HG03469 (cell line): ENCODE results near the gene REX1BD.
"Not testable (repeated sequence)": the region's sequence is repeated elsewhere in the genome, so short reads cannot be mapped to it uniquely, and the experiment has no call there.

Experiments
- ATAC-seq: cut with Tn5 transposase; IDR thresholded peaks from one replicate; pipeline ENCODE4 v1.9.1; 2021; ENCODE audit warnings: mild to moderate bottlenecking, moderate library complexity, moderate number of reproducible peaks; ENCODE audit not compliant: unreplicated experiment

Gene REX1BD

DNA sequence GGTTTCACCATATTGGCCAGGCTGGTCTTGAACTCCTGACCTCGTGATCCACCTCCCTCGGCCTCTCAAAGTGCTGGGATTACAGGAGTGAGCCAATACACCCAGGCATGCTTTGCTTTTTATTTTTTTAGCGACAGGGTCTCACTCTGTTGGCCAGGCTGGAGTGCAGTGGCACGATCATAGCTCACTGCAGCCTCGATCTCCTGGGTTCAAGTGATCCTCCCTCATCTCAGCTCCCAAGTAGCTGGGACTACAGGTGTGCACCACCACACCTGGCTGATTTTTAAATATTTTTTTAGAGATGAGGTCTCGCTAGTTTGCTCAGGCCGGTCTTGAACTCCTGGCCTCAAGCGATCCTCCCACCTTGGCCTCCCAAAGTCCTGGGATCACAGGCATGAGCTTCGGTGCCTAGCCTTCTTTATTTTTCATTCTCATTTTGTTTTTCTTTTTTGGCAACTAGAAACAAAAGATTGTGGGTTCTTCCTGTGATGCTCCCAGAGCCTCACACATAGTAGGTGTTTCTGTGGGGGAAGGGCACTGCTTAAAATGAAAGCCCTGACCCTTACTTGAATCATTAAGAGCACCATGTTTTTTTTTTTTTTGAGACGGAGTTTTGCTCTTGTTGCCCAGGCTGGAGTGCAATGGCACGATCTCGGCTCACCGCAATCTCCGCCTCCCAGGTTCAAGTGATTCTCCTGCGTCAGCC lies 12.2 kb downstream of the REX1BD start:
- not testable (repeated sequence) for ATAC-seq

DNA sequence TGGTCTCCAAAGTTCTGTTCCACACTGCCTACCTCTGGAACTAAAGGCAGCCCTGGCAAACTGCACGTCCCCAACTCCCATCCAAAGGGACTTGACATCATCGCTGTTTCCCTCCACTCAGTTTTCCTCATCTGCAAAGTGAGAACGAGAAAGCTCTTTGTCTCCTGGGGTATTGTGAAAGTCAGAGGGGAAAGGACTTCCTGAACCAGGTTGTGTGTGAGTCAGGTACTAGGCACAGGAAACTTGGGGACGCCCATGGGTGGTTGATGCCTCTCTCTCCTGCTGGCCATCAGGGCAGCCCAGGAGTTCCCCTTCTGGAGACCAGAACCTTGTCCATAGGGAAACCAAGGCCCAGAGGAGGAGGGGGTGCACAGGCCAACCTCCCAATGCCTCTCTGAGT lies 13.3 kb downstream of the REX1BD start:
- no peak for ATAC-seq

DNA sequence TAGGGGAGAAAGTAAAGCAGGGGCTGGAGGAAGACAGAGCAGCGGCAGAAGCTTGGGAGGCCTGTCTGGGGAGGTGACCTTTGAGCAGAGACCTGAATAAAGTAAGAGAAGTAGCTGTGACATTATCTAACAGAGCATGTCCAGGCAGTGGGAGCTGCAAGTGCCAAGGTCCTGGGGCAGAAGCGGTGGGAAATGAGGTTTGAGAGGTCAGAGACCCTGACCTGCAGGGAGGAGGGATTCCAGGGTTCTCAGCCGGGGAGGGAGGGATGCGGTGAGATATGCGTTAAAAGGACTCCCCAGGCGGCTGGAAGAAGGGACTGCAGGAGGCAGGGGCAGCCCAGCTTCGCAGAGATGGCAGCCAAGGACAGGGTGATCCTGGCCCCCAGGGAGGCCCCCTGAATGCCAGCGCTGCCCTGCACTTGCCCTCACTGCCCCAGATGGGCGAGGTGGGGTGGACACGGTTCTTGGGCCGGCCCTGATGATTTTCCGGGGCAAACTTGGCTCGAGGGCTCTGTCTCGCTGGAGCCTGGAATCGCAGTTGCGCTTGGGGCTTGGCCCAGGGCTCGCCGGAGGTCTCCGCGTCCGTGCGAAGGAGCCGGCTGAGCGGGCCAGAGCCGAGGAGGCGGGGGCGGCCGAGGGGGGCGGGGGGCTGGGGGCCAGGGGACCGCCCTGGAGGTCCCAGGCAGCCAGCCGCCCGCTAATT lies 14.8 kb downstream of the REX1BD start:
- ATAC-seq: no peak

DNA sequence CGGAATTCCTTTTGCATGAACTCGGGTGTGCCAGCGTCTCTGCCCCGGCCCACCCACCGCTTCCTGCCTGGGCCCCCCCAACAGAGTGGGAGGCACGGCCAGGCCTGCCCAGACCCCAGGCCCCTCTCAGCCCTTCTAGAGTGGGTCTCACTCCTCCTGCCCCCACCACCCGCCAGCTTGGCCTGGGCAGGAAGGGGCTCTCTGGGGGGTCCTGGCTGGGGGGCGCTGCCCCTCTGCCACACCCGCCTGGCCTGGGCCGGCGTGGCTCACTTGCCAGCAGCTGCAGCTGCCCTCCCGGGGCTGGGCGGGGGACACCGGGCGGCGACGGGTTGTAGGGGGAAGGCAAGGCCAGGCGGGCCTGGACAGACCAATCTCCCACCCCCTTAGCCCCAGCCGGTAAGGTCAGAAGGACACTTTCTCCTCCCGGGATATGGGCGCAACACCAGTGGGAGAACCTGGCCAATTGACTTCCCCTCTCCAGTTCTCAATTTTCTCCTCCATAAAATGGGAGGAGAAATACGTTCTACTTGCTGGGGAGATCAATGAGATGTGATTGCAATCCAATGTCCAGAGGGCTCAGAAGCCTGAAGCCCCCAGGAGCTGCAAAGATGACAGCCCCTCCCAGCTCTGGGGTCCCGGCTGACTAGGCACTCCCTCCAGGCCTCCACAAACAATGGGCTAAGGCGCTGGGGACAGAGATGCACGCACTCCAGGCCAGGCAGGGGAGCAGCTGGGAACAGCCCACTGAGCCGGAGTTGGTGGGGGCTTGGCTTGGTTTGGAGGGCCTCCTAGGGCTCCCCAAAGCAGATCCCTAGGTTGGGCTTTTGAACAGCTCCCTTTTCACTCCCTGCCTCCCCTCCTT lies 15.6 kb downstream of the REX1BD start:
- no peak for ATAC-seq

DNA sequence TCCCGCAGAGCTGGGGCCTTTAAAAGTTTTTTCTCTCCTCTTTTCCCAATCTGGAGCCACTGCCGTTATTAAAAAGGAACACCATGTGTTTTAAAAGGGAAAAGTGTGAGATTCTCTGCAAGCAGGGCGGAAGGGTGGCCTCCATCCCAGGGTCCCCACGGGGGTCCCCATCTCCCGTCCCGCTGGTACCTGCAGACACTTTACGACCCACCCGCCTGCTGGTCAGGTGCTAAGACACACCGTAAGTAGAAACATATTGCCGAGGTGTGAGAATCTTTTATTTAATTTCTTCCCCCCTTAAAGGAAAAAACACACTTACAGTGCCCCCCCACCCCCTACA lies 16.2 kb downstream of the REX1BD start:
- no peak for ATAC-seq

DNA sequence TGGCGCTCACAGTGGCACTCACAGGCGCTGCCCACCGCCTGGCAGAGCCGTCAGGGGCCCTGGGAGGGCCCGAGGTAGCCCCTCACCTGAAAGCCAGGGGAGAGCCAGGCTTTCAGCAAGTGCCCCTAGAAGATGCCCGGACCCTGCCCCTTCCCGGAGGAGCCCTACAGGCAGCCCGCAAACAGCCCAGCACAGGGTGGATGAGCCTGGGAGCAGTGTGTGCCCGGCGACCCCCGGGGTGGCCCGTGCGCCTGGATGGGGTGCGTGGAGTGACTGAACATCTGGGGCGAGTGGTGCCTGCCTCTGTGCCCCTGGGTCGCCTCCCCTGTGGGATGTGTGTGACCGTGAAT lies 16.6 kb downstream of the REX1BD start:
- ATAC-seq: no peak

DNA sequence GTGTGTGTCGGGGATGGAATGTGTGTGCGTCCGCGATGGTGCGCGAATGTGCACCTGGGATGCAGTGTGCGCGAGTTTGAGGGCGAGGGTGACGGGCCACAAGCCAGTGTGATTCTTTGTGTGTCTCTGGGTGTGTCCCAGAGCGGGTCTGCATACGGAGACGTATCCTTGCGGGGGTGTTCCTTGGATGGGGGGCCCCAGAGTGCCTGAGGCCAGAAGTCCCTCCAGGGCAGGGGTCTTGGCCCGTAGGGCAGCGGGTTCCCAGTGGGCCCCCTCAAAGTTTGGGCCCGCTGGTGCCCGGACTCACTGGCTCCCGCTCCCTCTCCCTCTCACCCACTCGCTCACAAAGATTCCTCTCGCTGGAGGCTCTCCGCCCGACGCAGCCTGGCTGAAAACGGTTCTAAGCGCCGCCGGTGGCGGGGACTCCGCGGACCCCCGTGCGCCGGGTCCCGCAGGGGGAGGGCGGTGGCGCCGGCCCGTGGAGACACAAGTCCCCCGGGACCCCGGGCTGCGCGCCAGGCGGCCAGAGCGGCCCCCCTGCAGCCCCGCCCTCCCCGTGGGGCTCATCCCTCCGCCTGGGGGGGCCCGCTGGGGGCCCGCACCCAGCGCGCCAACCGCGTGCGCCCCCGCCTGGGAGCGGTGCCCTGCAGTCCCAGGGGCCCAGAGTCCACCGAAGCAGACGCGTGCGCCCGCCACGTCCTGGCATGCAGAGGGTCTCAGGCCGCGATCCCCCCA lies 17.1 kb downstream of the REX1BD start:
- ATAC-seq: no peak

DNA sequence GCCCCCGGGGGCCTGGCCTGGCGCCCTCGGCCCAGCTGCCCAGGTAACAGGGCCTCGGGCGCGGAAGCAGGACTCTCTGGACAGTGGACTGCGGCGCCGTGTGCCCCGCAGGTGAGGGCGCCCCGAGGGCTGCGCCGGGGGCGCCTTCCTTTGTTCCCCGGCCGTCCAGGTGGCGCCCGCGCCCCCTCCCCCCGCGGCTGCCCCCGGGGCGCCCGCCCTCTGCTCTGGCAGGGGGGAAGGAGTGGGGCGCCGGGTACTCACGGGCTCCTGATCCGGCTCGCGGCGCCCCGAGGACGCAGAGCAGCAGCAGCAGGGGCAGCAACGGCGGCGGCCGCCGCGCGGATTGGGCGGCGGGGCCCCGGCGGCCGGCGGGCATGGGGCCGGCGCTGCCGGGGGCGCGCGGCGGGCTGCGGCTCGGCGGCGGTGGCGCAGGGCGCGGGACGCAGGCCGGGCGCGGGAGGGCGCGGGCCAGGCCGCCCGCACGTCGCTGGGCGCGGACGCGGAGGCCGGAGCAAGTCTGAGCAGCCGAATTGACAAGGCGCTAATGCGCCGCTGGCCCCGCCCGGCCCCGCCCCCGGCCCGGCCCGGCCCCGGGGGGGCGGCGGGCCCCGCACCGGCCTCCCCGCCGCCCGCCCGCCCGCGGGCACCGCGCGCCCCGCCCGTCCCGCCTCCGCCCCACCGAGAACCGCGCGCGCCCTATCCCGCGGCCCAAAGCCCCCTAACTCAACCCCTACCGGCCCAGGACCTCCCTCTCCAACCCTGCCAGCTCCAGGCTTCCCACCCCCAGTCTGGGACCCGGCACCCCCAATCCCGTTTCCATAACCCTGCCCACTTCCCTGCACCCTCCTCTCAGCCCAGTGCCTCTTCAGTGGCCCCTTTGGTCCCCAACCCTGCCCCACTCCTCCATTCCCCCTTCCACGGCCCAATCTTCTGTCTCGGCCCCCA lies 18.0 kb downstream of the REX1BD start, which contains the start of gene CRLF1:
TSS of gene CRLF1 (minus strand) at position 519 of the 945 bp plus-strand sequence. CDS start at position 376, 143 bp downstream.
- no peak for ATAC-seq

DNA sequence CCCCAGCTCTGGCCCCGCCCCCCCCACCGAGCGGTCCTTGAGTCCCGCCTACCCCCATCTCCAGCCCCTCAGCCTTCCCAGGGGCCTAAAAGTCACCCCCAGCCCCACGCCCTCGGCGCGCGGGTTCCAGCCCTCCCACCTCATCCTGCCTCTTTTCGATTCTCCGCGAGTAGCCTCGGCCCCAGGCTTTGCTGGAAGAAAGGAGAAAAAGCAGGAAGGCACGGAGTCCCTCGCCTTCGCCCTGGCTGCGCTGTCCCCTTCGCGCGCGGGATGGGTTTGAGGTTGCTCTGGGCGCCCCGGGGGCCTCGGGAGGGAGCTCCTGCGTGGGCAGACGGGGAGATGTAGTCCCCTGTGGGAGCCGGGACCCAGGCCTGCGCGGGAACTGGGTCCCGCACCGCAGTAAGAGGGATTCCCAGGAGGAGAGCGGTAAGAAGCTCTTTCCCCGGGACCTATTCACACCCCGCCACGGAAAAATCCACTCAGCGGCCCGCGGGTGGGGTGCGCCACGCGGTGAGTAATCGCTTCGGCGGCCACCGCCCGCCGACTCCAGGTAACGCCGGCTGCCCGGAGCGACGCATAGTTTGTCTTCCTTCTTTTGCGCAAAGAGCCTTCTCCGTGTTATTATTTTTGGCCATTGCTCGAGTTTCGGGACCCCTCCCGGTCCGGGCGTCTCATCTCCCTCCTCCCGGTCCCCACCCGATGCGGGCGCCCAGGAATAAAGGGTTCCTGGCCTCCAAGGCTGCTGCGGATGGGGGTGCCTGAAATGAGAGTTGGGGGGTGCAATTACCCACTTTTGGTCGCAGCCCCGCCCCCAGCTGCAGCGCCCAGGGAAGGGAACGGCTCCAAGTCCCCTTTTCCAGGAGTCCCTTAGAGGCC lies 18.9 kb downstream of the REX1BD start:
- ATAC-seq: no peak

DNA sequence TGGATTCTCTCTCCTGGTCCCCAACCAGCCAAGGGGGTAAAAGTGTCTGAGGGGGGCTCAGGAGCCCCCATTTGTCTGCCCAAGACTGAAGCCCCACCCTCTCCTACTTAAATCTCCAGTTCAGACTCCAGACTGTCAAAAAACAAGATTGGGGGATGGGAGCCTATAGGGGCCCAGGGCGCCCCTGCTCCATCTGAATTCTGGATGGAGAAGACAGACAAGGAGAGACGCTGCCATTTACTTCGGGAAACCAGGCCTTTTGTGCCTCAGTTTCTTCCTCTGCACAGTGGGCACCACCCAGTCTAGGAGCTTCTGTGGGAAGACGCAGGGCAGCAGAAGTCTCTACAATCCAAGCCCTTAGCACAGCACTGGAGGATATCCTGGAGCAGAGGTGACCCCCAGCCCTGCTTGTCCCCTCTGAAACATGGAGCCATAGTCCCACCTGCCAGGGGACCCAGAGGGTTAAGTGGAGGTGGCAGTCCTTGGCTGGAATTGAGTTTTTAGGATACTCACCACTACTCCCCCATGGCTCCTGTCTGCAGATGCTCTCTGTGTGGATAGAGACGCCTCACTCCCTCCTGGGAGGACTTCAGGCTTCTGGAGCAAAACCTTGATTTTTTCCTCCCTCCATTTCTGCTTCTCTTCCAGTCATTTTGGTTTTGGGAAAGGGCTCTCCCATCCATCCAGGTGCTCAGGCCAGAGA lies 19.7 kb downstream of the REX1BD start:
- no peak for ATAC-seq

DNA sequence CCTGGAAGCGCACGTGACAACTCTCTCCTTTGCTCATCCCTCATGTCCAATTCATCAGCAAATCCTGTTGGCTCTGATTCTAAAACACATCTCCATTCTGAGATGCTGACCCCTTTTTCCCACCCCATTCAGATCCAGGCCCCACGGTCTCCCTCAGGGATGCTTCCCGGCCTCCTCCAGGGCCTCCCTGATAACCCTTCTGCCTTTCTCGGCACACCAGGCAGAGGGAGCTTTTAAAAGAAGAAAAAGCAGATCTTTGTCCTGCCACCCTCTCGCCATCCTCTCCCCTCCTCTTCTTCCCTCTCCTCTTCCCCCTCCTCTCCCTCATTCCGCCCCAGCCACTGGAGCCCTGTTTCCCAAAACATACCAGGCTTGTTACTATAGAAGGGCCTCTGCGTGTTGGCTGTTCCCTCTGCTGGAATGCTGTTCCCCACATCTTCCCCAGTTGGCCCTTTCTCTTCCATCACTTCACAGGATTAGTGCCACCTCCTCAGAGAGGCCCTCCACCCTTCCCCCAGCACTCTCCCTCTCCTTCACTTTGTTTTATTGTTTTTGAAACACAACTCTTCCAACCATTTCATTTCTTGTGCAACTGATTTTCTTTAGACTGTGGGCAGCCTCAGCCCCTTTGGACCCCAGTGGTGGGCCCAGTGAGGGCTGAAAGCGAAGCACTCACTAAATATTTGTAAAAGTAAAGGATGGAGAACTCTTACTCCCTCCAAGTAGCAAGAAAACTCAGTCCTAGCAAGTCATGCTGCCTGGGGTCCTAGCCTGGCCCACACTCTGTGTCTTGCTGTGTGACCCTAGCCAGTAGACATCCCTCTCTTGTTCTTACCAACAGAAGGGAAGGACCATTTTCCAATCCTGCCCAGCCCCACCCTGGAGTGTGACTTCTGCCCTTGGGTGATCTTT lies 20.5 kb downstream of the REX1BD start:
- ATAC-seq: no peak

DNA sequence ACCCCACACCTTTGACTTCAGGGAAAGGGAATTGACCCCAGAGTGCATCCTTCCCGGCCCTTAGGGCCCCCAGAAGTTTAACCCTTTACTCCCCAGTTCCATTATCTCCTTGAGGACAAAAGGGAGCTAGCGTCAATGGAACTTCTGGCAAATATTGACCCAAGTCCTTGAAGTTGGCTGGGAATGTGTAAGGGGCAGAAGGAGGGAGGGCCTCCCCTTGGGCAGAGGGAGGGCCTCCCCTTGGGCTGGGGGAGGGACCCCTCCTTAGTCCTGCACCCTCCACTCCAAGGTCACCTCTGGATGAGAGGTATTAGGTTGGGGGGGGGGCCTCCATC lies 21.1 kb downstream of the REX1BD start:
- no peak for ATAC-seq

DNA sequence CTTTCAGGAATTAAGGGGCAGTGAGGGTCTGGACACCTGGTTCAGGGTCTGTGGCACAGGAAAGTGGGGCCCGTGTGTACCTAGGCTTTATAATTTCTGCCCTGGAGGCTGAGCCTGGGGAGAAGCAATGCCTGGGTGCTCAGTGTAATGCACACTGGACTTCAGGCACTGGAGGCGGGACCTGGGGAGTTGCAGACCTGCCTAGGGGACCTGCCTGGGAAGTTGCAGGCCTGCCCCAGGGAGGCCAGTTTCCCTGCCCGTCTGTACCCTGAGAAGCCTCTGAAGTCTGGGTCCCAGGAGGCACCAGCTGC lies 21.6 kb downstream of the REX1BD start:
- ATAC-seq: no peak

DNA sequence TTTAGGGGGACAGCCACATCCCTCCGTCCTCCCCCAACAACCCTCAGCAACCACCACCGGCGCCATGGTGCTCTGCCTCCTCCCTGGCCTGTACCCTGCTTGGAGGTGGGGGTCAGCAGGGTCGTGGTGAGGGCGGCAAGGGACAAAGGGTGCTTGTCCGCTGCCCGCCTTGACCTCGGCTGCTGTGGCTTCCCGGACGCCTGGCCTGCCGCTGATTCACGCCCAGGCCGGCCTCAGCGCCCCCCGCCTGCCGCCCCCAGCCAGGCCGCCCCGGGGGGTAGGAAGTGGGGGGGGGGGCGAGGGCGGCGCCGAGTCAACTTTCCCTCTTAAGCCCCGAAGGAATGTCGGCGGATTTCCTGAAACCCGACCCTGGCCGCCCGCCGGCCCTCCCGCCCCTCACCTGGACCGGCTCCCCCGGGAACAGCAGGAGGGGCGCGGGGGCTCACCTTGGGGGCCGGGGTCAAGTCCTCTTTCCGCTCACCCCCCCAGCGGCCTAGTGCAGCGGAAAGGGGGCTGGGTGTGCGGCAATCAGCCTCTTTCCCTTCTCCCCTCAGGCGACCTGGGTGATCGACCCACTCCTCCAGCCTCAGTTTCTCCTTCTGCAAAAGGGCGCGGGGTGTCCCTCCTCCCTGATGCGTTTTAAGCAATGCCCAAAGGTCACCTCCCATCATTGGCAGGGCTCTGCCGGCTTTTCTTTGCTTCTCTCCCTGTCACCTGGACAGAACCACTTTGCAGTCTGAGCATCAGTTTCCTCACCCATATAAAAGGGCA lies 22.1 kb downstream of the REX1BD start:
- no peak for ATAC-seq

DNA sequence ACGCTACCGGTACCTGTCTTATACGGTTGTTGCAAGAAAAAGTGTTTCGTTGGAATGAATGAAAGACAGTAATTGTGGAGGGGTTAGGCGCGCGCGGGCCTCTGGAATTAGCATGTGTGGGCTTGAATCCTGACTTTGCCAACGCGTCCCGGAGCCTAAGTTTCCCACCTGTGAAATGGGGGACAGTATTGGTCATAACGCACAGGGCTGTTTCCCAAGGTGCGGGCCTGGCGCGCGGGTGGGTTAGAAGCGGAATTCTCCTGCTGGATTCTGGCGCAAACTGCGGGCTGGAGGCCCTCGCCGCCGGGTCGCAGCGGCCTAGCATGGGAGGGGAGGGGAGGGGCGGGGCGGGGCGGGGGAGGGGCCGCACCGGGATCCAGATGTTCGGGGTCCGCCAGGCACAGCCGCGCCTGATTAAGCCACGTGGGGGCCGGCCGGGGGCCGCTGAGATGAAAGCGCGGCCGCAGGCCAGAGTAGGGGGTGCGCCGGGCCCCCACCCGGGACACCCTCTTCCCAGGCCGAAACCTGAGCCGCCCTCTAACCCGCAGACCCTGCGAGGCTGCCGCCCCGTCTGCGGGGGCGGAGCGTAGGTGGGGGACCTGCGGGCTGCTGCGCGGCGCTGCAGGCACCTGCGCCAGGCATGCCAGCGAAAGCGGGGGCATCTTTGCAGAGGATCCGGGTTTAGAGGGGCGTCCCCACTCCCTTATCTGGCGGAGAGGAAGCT lies 22.9 kb downstream of the REX1BD start:
- no peak for ATAC-seq

DNA sequence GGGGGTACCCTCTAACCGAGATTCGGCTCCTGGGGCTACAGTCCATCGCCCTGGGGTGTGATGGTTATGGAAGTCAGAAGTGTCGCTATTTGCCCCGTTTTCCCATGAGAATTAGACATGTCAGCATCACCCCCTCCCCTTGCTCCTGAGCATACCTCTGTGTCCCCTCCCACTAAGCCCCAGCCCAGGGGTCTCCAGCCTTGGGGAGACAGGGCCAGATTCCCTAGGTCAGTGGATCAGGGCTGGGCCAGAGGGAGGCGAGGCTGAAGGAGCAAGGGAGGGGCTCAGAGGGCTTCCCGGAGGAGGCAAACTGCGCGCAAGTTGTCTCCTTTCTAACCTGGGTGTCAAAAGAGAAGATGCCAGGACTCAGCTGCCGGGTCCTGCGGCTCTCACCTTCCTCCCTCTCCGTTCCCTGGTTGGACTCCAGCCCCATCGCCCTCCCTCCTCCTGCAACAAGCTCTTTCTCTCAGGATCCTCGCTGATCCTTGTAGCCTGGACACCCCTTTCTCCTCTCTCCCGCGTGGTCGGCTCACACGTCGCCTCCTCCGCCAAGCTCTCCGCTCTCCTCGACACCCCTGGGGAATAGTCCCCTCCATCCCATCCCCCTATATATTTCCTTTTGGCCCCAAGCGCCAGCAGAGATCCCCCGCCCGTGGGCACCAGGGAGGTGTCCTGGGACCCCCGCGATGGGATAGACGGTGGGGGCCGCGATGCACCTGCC lies 23.6 kb downstream of the REX1BD start:
- ATAC-seq: no peak
